H1 (cell line): ENCODE data around the gene FRY. TPM values are rescaled to one million over a fixed set of nuclear protein-coding genes. Genes with fewer than 3 reads are reported as not detected.

Experiments
- CTCF ChIA-PET: fragments of 300-600 bp; sonication (Branson Sonifier 250); formaldehyde crosslinking; loops from one replicate; lab custom pipeline; 2021; ENCODE audit not compliant: partially characterized antibody; lab: Charles Lee
- POLR2A ChIA-PET: fragments of 300-600 bp; sonication (Branson Sonifier 250); formaldehyde crosslinking; loops from one replicate; lab custom pipeline; 2021; ENCODE audit warnings: inconsistent platforms; ENCODE audit not compliant: partially characterized antibody; lab: Charles Lee
- DNase-seq, 2 experiments: peaks; one replicate each; pipeline versions ENCODE4 v3.0.0 to v3.0.0-alpha.2; 2010 to 2022; ENCODE audit warnings: low spot score in 2 of 2, low read depth in 1 of 2, mixed read lengths in 1 of 2
- FAIRE-seq: peaks from 2 replicates; lab custom pipeline; 2011; peaks lifted over from hg19 to GRCh38; lab: Jason Lieb, UNC
- H2AFZ ChIP-seq: 2 replicates; pipeline ENCODE4 v1.8.1; 2012; ENCODE audit warnings: low read length, inconsistent platforms
- H2AK5ac ChIP-seq: 2 replicates; pipeline ENCODE4 v1.6.1; 2013; ENCODE audit warnings: low read depth, low read length
- H2BK120ac ChIP-seq: replicated peaks from 2 replicates; pipeline ENCODE3; 2013; ENCODE audit warnings: low read depth, low read length, inconsistent platforms
- H2BK12ac ChIP-seq: 2 replicates; pipeline ENCODE4 v1.6.1; 2013; ENCODE audit warnings: low read depth, low read length
- H2BK15ac ChIP-seq: 2 replicates; pipeline ENCODE4 v1.6.1; 2013; ENCODE audit warnings: low read length
- H2BK20ac ChIP-seq: 2 replicates; pipeline ENCODE4 v1.6.1; 2013; ENCODE audit warnings: low read length
- H2BK5ac ChIP-seq: 2 replicates; pipeline ENCODE4 v1.6.1; 2013; ENCODE audit warnings: low read depth, low read length
- H3K14ac ChIP-seq: 2 replicates; pipeline ENCODE4 v1.6.1; 2013; ENCODE audit warnings: inconsistent platforms; ENCODE audit not compliant: insufficient read length
- H3K18ac ChIP-seq: 2 replicates; pipeline ENCODE4 v1.6.1; 2013; ENCODE audit warnings: low read length; ENCODE audit errors: extremely low read depth
- H3K23ac ChIP-seq: 2 replicates; pipeline ENCODE4 v1.6.1; 2013; ENCODE audit warnings: inconsistent platforms; ENCODE audit not compliant: insufficient read length
- H3K23me2 ChIP-seq: 2 replicates; pipeline ENCODE4 v1.6.1; 2013; ENCODE audit warnings: low read depth, low read length
- H3K27ac ChIP-seq: 2 replicates; pipeline ENCODE4 v1.6.1; 2011; ENCODE audit warnings: low read depth, low read length, inconsistent platforms
- H3K27me3 ChIP-seq, 4 experiments: replicated peaks in 1 of 4; 1 replicate in 1 of 4; 2 replicates in 3 of 4; pipeline versions ENCODE4 v1.6.1 to v1.8.1; 2011 to 2013; ENCODE audit warnings: low read length in 3 of 4, mild to moderate bottlenecking in 3 of 4, inconsistent platforms in 2 of 4, mixed read lengths in 2 of 4, moderate library complexity in 1 of 4; ENCODE audit not compliant: control insufficient read depth in 3 of 4, insufficient read depth in 3 of 4; ENCODE audit errors: extremely low read depth in 1 of 4
- H3K36me3 ChIP-seq, 4 experiments: 2 replicates each; pipeline versions ENCODE4 v1.6.1 to v1.8.1; 2011 to 2013; ENCODE audit warnings: mild to moderate bottlenecking in 4 of 4, low read length in 3 of 4, moderate library complexity in 2 of 4, control low read depth in 1 of 4, inconsistent platforms in 1 of 4; ENCODE audit not compliant: insufficient read depth in 4 of 4, control insufficient read depth in 2 of 4
- H3K4ac ChIP-seq: replicated peaks from 2 replicates; pipeline ENCODE3; 2013; ENCODE audit warnings: low read length, low read depth, mixed read lengths, inconsistent platforms; ENCODE audit not compliant: insufficient read length
- H3K4me1 ChIP-seq, 4 experiments: replicated peaks in 1 of 4; 1 replicate in 1 of 4; 2 replicates in 3 of 4; pipeline versions ENCODE4 v1.6.1 to v1.8.1; 2011 to 2013; ENCODE audit warnings: low read length in 3 of 4, inconsistent platforms in 2 of 4, mixed read lengths in 1 of 4; ENCODE audit not compliant: insufficient read depth in 4 of 4, control insufficient read depth in 3 of 4
- H3K4me2 ChIP-seq, 2 experiments: 2 replicates each; pipeline versions ENCODE4 v1.6.1 to v1.8.1; 2011 to 2013; ENCODE audit warnings: low read depth in 2 of 2, low read length in 2 of 2, control low read depth in 1 of 2, inconsistent platforms in 1 of 2, mild to moderate bottlenecking in 1 of 2; ENCODE audit not compliant: insufficient read depth in 1 of 2
- H3K4me3 ChIP-seq, 4 experiments: fragments of 200-600, 300-600 bp in 1 of 4; sonication (generic), shearing (Covaris generic), sonication (Bioruptor Twin) in 1 of 4; 2 replicates each; pipeline versions ENCODE4 v1.5.1 to v1.8.1; 2011 to 2016; ENCODE audit warnings: low read length in 4 of 4, low read depth in 3 of 4, control low read depth in 2 of 4, inconsistent platforms in 2 of 4, mild to moderate bottlenecking in 2 of 4, mixed read lengths in 1 of 4, moderate library complexity in 1 of 4; ENCODE audit not compliant: insufficient read depth in 2 of 4; ENCODE audit errors: extremely low read depth in 1 of 4
- H3K56ac ChIP-seq: replicated peaks from 2 replicates; pipeline ENCODE3; 2013; ENCODE audit warnings: low read depth, mild to moderate bottlenecking, mixed read lengths, low read length, inconsistent platforms; ENCODE audit not compliant: insufficient read length
- H3K79me1 ChIP-seq: 2 replicates; pipeline ENCODE4 v1.6.1; 2013; ENCODE audit warnings: low read depth, low read length, control low read depth
- H3K79me2 ChIP-seq, 2 experiments: 2 replicates each; pipeline versions ENCODE4 v1.6.1 to v1.8.1; 2012 to 2013; ENCODE audit warnings: low read length in 2 of 2, mild to moderate bottlenecking in 2 of 2, inconsistent platforms in 1 of 2; ENCODE audit not compliant: insufficient read depth in 2 of 2, control insufficient read depth in 1 of 2
- H3K9ac ChIP-seq, 4 experiments: replicated peaks in 1 of 4; 1 replicate in 1 of 4; 2 replicates in 3 of 4; pipeline versions ENCODE4 v1.6.1 to v1.8.1; 2011 to 2013; ENCODE audit warnings: low read depth in 3 of 4, low read length in 3 of 4, control low read depth in 2 of 4, mild to moderate bottlenecking in 2 of 4, moderate library complexity in 2 of 4, inconsistent platforms in 1 of 4; ENCODE audit errors: extremely low read depth in 1 of 4
- H3K9me3 ChIP-seq, 2 experiments: 2 replicates each; pipeline versions ENCODE4 v1.6.1 to v1.8.1; 2012 to 2013; ENCODE audit warnings: mild to moderate bottlenecking in 2 of 2, moderate library complexity in 2 of 2, control low read depth in 1 of 2, inconsistent platforms in 1 of 2, low read depth in 1 of 2, low read length in 1 of 2, mixed read lengths in 1 of 2; ENCODE audit not compliant: insufficient read depth in 2 of 2
- H4K20me1 ChIP-seq, 2 experiments: replicated peaks in 1 of 2; 2 replicates each; pipeline versions ENCODE3 to v1.8.1; 2011 to 2013; ENCODE audit warnings: inconsistent platforms in 2 of 2, low read length in 2 of 2, mild to moderate bottlenecking in 1 of 2; ENCODE audit not compliant: insufficient read depth in 2 of 2, control insufficient read depth in 1 of 2
- H4K5ac ChIP-seq: 2 replicates; pipeline ENCODE4 v1.6.1; 2013; ENCODE audit warnings: low read length, low read depth, mixed read lengths, inconsistent platforms; ENCODE audit not compliant: insufficient read length
- H4K8ac ChIP-seq: 2 replicates; pipeline ENCODE4 v1.8.0; 2013; ENCODE audit warnings: mild to moderate bottlenecking, moderate library complexity, low read length, inconsistent platforms; ENCODE audit not compliant: insufficient read depth; ENCODE audit errors: extremely low read depth
- H4K91ac ChIP-seq: replicated peaks from 2 replicates; pipeline ENCODE3; 2013; ENCODE audit warnings: low read length, mixed read lengths, inconsistent platforms; ENCODE audit not compliant: insufficient read length
- SUZ12 ChIP-seq: fragments of 200-600 bp; sonication (generic); IDR thresholded peaks from 2 replicates; pipeline ENCODE4 v1.6.1; 2012; ENCODE audit warnings: mild to moderate bottlenecking, inconsistent platforms, low read length, moderate library complexity, mixed read lengths
- WGBS, 2 experiments: shearing (Covaris generic) in 1 of 2; methylation state at CpG; one replicate each; pipeline versions ENCODE4 v1.1.6 to v1.1.7; 2013 to 2015; ENCODE audit warnings: low lambda C conversion rate in 2 of 2, mixed read lengths in 2 of 2, inconsistent platforms in 1 of 2, low coverage in 1 of 2, missing lambda C conversion rate in 1 of 2; ENCODE audit not compliant: insufficient replicate concordance in 2 of 2, insufficient coverage in 1 of 2, insufficient read length in 1 of 2; ENCODE audit errors: extremely low coverage in 1 of 2, missing lambda C conversion rate in 1 of 2; 5-methylcytosine and 5-hydroxymethylcytosine counted together
- polyA plus RNA-seq, 7 experiments: library from polyadenylated mRNA; depleted of rRNA in 3 of 7; stranded (reverse) in 5 of 7; unstranded in 2 of 7; fragments of >200 nt in 5 of 7; fragments of 200-250 nt in 2 of 7; gene quantifications; 1 replicate in 5 of 7; 2 replicates in 1 of 7; 4 replicates in 1 of 7; pipeline versions ENCODE4 v1.2.1 to v1.2.3, GENCODE V29; 2011 to 2013; ENCODE audit warnings: missing spikeins in 2 of 7, mixed read lengths in 2 of 7
- total RNA-seq: library from RNA; stranded (reverse); fragmentation: NEBNext Ultra II Directional; extraction: Animal tissue kit (Norgen Biotek cat#: 25700); gene quantifications from 2 replicates; pipeline ENCODE4 v1.2.1, GENCODE V29; 2021

FRY gene
- total and polyA plus RNA-seq, 2 of the 8 experiments (the other 6 are each of a cell fraction or from before 2014, with no cell fraction given) = 4.3 to 9.2 TPM

GRCh38 chr13:32001769-32002168 is 29.8 kb upstream of the FRY start:
- no peak overlapping the region for H2BK20ac ChIP-seq
- H3K23ac ChIP-seq = no peak overlapping the region
- no peaks in the 10 kb centered on the region for H3K23me2 ChIP-seq
- no peak overlapping the region for H2BK5ac ChIP-seq
- H3K9me3 ChIP-seq = peaks cover 0 to 8% of the 10 kb centered on the region in 2 experiments; a peak in 2 of 4 replicates
- no peak for TF ChIP-seq SUZ12
- no peak overlapping the region for H4K91ac ChIP-seq
- no peak overlapping the region for H3K9ac ChIP-seq
- H4K20me1 ChIP-seq = no peaks in the 10 kb centered on the region
- 100% methylated on average over 1 of the region's 1 CpG; no CpG with 5 or more reads in 1 of the 2 experiments for WGBS, 2 experiments
- H3K56ac ChIP-seq = no peak overlapping the region
- no peak overlapping the region for H2BK15ac ChIP-seq
- no peak overlapping the region for H4K8ac ChIP-seq
- no peak for DNase-seq
- no peak overlapping the region for H3K4me3 ChIP-seq
- no peaks in the 10 kb centered on the region for H3K79me2 ChIP-seq
- H4K5ac ChIP-seq = no peak overlapping the region
- H3K79me1 ChIP-seq = no peaks in the 10 kb centered on the region
- H3K18ac ChIP-seq = no peak overlapping the region
- POLR2A ChIA-PET = no interaction called here
- H3K27ac ChIP-seq = no peak overlapping the region
- no peak overlapping the region for H3K14ac ChIP-seq
- no peaks in the 10 kb centered on the region for H3K36me3 ChIP-seq
- CTCF ChIA-PET = interaction anchor here (0.7 to 1.6 kb wide), 7 partner anchors 11 to 164 kb away, joined by 3 to 5 read pairs (median 3); no protein-coding TSS in a partner anchor
- H2AFZ ChIP-seq = no peak overlapping the region
- H3K27me3 ChIP-seq = no peaks in the 10 kb centered on the region
- H3K4me2 ChIP-seq = no peak overlapping the region
- H3K4me1 ChIP-seq = no peaks in the 10 kb centered on the region
- no peak overlapping the region for H2BK120ac ChIP-seq
- H2AK5ac ChIP-seq = no peak overlapping the region
- no peak overlapping the region for H2BK12ac ChIP-seq
- FAIRE-seq = no peak
- H3K4ac ChIP-seq = no peak overlapping the region
